NOMO-1 treated with dmso at 0.1 percent for 144 hours (cell line): ENCODE data around the gene STIL.
A peak's percentile ranks its signal among the peaks of the same experiment; 100 is the strongest.
"Not testable (repeated sequence)": the region's sequence is repeated elsewhere in the genome, so short reads cannot be mapped to it uniquely, and the experiment has no call there.

Experiments used
- DNase-seq: peaks from one replicate; lab custom pipeline; 2025; ENCODE audit not compliant: unreplicated experiment; lab: John Stamatoyannopoulos, UW

Gene STIL

DNA sequence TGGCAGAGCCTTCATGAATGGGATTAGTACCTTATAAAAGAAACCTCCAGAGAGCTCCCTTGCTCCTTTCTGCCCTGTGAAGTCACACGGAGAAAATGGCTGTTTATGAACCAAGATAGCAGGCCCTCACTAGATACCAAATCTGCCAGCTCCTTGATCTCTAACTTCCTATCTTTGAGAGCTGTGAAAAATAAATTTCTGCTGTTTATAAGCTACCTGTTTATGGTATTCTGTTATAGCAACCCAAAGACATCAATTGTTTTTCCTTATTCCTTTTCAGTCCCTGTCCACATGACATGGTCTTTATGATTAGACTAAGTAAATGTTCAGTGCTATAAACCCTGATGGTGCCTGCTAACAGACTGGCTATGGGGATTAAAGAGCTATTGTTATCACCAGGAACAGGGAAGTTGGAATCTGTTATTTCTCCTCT lies 9.7 kb upstream of the STIL start:
- DNase-seq = no peak

DNA sequence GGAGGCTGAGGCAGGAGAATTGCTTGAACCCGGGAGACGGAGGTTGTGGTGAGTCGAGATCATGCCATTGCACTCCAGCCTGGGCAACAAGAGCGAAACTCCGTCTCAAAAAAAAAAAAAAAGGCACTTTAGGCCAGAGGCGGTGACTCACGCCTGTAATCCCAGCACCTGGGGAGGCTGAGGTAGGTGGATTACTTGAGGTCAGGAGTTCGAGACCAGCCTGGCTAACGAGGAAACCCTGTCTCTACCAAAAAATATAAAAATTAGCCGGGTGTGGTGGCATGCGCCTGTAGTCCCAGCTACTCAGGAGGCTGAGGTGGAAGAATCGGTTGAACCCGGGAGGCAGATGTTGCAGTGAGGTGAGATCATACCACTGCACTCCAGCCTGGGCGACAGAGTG lies 6.0 kb upstream of the STIL start:
- DNase-seq = not testable (repeated sequence)

DNA sequence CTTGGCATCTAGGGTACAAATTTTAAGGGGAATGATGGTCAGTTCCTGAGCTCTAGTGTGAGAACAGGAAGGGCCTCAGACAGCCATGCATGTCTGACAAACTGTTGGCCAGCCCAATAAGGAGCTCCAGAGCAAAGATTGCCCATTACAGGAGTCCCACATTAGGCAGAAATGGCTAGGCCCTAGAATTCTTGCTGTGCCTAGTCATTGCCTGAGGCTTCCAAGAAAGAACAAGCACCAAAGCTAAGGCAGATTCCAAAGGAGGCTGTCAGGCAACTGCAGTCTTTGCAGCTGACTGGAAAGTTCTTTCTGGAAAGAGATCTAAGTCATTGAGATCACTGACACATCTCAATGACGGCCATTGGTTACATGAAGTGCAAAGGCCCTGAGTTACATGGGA lies 3.9 kb upstream of the STIL start:
- DNase-seq = no peak

DNA sequence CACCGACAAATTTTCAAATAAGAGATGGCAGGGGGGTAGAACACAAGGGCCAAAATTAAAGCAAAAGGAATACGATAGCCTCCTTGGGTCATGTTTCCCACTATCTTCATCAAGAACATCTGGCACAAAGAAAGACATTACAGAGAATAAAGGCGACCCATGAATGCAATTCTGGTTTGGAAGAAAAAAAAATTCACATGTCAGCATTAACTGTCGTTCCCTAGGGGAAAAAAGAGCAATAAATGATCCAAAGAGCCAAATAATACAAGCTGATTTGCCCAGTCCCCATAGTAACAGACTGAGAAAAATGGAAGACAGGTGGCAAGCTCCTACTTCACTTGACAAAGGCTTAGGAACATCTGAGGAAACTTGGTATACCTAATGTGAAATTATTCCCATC lies 4.5 kb downstream of the STIL start:
- DNase-seq = no peak

DNA sequence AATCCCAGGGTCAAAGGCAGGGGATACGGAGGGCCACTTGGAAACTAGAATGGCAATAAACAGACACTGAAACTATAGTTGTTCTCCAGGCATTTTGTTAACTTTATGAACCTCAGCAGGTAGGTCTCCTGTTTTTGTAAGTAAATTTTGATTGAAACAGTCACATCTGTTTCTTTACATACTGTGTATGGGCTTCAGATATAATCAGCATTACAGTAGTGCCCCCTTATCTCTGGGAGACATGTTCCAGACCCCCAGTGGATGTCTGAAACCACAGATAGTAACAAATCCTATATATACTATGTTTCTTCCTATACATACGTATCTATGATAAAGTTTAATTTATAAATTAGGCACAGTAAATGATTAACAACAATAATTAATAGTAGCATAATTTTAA lies 11.5 kb downstream of the STIL start:
- DNase-seq = no peak

DNA sequence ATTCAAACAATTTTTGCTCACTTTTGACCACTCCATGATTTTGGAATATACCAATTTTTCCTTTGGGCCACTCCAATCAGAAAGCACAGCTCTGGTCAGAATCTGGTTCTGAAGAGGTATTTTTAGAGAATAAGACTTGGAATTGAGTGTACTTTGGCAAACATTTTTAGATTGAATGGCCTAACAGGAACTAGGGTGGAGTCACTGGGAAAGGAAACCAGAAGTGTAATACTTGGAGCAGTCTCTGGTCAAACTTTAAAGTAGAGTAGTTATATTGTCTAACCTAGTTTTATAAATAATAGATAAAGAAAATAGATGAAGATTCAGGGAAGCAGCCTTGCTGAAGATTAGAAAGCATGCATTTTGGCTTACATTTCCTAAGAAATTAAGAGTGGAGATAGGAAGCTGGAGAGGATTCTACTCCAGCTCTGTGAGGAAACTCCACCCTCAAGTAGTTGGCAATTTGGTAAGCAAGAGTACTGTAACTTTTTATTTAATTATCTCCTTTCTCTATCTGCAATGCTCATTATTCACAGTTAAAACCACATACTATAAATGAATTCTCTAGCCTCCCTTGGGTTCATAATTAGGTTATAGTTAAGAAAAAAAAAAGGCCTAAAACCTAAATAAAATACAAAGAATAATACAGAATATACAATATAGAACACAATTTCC lies 15.8 kb downstream of the STIL start:
- DNase-seq = no peak

DNA sequence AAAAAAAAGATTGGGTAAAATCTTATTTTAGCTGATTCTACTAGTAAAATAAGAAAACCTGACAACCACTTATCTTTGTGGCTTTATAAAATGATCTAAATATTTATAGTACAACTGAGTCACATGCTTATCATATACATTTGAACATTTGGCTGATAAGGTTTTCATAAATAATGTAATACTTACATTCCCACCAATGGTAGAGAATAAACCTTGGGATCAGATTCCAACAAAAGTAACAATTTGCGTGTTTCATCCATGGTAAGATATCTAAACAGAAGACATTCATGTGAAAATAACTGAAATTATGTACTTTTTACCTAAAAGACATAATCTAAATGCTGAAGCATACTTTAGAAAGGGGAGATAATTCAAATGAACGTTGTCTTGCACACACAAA lies 18.4 kb downstream of the STIL start:
- no peak for DNase-seq

DNA sequence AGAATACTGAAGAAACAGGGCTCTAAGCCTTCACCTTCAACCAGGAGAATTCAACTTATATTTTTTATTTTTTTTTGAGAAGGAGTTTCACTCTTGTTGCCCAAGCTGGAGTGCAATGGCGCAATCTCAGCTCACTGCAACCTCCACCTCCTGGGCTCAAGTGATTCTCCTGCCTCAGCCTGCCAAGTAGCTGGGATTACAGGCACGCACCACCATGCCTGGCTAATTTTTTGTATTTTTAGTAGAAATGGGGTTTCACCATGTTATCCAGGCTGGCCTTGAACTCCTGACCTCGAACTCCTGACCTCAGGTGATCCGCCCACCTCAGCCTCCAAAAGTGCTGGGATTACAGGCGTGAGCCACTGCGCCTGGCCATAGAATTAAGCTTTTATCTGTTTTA lies 19.1 kb downstream of the STIL start:
- not testable (repeated sequence) for DNase-seq

DNA sequence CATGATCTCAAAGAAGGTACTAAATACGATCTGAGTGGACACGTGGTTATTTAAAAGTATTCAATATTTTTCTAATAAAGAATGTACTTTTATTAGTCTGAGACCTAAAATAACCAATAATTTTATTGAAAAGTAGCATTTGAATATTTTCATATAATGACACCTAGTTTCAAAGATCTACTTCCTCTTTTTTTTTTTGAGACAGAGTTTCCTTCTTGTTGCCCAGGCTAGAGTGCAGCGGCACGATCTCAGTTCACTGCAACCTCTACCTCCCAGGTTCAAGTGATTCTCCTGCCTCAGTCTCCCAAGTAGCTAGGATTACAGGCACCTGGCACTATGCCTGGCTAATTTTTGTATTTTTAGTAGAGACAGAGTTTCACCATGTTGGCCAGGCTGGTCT lies 25.8 kb downstream of the STIL start:
- peak; percentile 3 for DNase-seq

DNA sequence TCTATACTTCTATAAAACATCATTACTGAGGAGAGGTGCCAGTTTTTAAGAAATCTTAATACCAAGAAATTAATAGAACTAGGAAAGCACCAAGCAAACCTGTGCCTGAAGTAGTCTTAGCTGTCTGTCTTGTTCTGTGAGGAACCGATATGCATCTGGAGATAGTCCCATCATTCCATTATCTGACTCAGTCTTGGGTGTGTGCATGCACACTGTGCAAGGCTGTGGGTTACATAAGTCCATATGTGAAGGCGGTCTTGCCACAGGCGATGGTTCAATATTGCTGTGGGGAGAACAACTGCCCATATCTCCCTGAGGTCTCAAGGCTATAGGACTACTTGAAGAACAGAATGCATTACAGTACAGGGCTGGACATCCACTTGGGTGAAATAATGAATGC lies 33.8 kb downstream of the STIL start:
- no peak for DNase-seq

DNA sequence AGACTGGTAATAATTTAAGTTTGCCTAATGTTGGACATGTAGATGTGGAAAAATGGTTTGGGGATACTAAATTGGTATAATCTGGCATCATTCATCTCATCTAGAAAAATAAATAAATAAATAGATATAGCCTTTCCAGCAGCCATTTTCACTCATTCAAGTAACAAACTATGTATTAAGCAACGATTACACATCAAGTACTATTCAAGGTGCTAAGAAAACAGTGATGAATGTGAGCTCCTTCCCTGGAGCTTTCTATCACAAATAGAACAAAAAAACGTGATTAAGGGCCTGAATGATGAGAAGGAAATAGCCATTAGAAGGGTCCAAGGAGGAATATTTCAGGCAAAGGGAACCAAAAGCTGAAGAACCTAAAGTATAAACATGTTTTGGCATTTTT lies 37.1 kb downstream of the STIL start:
- no peak for DNase-seq

DNA sequence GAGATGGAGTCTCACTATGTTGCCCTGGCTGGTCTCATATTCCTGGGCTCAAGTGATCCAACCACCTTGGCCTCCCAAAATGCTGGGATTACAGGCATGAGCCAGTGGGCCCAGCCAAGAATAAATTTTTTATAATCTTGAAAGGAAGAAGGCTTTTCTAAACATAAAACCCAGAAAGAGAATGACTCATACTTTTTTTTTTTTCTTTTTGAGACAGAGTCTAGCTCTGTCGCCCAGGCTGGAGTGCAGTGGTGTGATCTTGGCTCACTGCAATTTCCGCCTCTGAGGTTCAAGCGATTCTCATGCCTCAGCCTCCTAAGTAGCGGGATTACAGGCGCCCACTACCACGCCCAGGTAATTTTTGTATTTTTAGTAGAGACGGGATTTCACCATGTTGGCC lies 38.1 kb downstream of the STIL start:
- DNase-seq = not testable (repeated sequence)

DNA sequence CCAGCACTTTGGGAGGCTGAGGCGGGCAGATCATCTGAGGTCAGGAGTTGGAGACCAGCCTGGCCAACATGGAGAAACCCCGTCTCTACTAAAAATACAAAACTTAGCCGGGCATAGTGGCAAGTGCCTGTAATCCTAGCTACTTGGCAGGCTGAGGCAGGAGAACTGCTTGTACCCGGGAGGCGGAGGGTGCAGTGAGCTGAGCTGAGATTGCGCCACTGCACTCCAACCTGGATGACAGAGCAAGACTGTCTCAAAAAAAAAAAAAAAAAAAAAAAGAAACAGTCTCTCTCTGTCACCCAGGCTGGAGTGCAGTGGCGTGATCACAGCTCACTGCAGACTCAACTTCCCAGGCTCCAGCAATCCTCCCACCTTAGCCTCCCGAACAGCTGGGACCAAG lies 48.4 kb downstream of the STIL start:
- not testable (repeated sequence) for DNase-seq

DNA sequence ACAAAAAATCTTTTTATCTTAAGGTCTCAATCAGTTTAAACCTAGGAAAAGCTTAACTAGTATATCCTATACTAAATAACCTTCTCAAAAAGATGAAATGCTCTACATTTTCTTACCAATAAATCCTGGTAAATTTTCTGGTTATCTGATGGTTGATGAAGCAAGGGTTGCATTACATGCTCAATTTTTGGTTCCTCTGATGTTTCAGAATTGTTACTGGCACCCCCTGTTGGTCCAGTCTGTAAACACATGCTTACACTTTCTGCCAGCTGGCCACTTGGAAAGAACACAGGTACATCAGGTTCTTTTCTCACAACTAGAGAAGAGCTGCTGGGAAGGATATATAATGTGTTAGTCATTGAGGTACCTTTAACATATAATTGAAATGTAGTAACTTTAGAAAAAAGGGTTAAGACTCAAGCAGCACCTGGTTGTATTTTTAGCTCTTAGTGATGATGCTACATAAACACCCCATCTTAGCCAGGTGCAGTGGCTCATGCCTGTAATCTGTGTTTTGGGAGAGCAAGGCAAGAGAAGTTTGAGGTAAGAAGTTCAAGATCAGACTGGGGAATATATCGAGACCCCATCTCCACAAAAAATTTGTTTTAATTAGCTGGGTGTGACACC lies 51.0 kb downstream of the STIL start:
- no peak for DNase-seq

DNA sequence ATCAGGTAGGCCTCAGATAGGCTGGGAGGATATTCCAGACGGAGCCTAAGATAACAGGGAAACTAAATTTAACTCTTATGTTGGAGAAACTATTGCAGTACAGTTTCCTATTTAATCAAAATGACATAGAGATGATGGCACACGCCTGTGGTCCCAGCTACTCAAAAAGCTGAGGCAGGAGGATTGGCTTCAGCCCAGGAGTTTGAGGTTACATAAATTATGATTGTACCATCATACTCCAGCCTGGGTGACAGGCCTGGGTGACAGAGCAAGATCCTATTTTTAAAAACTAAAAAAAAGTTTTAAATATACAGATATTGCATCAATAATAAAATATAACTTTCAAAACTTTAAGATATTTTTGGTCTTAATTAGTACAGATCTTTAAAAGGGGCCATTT lies 56.7 kb downstream of the STIL start:
- DNase-seq = no peak

DNA sequence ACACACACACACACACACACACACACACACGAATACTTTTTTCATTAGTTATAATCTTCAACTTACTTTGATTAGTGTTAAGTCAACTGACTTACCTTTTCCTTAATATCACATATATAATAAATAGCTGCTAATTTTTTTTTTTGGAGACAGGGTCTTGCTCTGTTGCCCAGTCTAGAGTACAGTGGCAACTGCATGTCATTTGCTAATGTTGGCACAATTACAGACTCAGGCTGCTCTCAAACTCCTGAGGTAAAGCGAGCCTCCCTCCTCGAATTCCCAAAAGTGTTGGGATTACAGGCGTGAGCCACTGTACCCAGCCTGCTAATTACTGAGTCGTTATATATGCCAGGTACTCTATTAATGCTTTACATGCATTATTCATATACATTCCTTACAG lies 61.2 kb downstream of the STIL start:
- no peak for DNase-seq

DNA sequence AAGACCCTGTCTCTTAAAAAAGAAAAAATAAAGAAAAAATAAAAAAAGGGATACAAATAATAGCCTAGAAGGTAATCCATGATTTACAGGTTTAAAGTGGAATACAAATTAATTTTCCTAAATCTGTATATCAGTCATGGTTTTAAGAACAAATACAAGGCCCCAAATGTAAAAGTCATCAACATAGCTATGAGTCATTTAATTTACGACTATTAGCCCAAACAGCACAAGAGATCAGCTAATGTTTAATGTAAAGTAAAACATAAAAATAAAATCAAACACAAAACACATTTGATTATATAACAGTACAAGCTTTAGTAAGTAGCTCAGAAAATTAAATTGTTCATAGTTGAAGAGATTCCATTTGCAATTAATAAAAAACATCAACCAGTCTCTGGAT lies 61.6 kb downstream of the STIL start:
- DNase-seq = no peak

DNA sequence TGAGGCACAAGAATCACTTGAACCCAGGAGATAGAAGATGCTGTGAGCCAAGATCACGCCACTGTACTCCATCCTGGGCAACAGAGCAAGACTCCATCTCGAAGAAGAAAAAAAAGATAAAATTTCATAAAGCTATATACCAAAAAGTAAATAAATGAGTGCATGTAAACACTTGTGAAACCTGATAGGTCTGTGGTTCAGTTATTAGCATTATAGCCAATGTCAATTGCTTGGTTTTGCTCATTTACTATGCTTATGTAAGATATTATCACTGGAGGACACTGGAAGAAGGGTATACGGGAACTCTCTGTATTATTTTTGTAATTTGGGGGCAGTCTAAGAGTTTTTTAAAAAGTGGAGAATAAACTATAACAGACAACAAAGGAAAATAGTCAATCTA lies 64.2 kb downstream of the STIL start:
- no peak for DNase-seq

DNA sequence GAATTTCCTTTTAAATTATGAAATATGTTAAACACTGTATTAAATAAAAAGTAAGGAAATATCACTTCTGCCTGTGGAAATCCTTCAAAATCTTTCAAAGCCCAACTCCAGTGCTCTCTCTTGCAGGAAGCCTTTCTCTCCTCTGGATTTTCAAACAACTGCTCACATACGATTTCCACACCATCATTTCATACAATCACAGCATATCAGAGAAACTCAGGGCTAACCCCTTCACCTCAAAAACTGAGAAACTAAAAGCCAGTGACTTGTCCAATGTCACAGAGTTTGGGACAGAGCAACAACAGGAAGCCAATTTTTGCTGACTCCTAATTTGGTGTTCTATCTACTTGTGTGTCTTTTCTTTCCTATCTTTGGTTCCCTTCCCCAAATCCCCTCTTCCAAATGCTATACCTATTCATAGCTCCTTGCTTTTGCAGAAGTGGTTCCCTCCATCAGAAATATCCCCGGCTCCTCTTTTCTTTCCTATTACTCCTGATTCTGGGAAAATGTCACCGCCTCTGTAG lies 69.5 kb downstream of the STIL start:
- DNase-seq = no peak

DNA sequence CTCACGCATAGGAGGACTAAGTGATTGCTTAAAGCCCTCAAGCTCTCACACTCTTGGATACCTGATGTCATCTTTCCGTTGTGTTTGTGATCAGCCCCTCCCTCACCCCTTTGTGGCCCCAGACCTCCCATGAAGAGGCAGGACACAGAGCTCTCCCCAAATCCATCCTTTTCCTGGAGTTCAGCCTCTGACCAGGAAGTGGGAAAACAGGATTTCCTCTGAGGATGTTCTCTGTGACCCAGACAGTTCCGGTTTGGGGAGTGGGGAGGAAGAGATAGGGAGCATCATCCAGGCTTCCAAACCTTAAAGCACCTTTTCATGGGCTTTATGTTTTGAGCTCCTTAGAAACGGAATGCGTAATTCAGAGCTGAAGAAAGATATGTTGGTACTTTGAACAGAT lies 70.0 kb downstream of the STIL start:
- no peak for DNase-seq

DNA sequence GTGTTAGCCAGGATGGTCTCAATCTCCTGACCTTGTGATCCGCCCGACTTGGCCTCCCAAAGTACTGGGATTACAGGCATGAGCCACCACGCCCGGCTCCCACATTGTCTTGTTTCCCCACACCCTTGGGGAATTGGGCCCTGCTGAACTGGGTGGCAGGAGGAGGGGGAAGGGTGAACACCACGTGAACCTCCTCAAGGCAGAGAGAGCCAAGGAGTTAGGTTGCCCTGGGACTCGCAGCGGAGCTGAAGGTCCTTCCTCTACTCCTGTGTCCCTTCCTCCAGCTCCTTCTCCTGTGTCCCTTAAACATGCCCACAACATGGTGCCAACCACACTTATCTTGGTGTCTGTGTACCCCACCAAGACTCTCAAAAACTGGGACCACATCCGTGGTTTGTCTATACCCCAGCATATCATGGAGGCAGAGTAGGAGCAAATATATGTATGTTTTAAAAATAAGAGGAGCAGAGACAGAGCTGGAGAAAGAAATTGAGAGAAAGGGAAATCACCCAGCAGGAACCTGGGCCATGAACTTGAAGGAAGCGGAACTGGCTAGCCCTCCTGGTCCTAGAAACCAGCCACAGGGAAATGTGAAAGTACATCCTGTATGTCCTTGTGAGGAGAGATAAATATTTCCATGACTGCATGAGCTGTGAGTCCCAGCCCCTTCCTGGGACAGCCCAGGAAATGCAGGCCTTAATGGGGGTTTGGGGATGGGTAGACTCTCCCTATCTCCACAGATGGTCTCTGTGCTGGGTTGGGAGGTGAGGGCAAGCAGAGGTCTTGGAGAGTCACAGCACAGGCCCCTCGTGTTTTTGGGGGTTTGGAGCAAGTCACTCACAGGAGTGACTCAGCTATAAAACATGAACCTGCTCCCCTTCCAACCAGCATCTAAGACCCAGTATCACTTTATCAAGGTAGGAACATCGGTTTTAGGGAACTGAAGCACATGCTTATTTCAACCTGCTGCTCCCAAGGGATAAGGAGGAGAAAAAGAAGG lies 72.5 kb downstream of the STIL start:
- DNase-seq = no peak
